NCI-H345 (cell line): ENCODE measurements around the gene TNS3.

Experiments
- DNase-seq: peaks from one replicate; lab custom pipeline; 2025; lab: John Stamatoyannopoulos, UW

The TNS3 gene

GRCh38 chr7:47328392-47329319, 253.3 kb downstream of the TNS3 start:
- DNase-seq = no peak

GRCh38 chr7:47327698-47328391, 254.1 kb downstream of the TNS3 start:
- no peak for DNase-seq

GRCh38 chr7:47327346-47327697, 254.6 kb downstream of the TNS3 start:
- DNase-seq = no peak

- DNase-seq = no peak
Measured at GRCh38 chr7:47326808-47327207, 255.1 kb downstream of the TNS3 start.

GRCh38 chr7:47326220-47326619, 255.7 kb downstream of the TNS3 start:
- DNase-seq = no peak

GRCh38 chr7:47325337-47325736, 256.6 kb downstream of the TNS3 start:
- no peak for DNase-seq

- no peak for DNase-seq
Measured at GRCh38 chr7:47323904-47324303, 258.0 kb downstream of the TNS3 start.

- no peak for DNase-seq
Measured at GRCh38 chr7:47322731-47323130, 259.2 kb downstream of the TNS3 start.

- DNase-seq = no peak
Measured at GRCh38 chr7:47320296-47320695, 261.6 kb downstream of the TNS3 start.

GRCh38 chr7:47318395-47319182, 263.3 kb downstream of the TNS3 start:
- no peak for DNase-seq

- no peak for DNase-seq
Measured at GRCh38 chr7:47317487-47317886, 264.4 kb downstream of the TNS3 start.

GRCh38 chr7:47314728-47315607, 266.9 kb downstream of the TNS3 start:
- DNase-seq = no peak

- no peak for DNase-seq
Measured at GRCh38 chr7:47314248-47314647, 267.7 kb downstream of the TNS3 start.

GRCh38 chr7:47313564-47313963, 268.3 kb downstream of the TNS3 start:
- DNase-seq = no peak

GRCh38 chr7:47311891-47312290, 270.0 kb downstream of the TNS3 start:
- DNase-seq = no peak

GRCh38 chr7:47310020-47310419, 271.9 kb downstream of the TNS3 start:
- DNase-seq = no peak

- no peak for DNase-seq
Measured at GRCh38 chr7:47308808-47309207, 273.1 kb downstream of the TNS3 start.

- DNase-seq = no peak
Measured at GRCh38 chr7:47307311-47307710, 274.6 kb downstream of the TNS3 start.

GRCh38 chr7:47304727-47305719, 276.9 kb downstream of the TNS3 start:
- no peak for DNase-seq

- no peak for DNase-seq
Measured at GRCh38 chr7:47303695-47304453, 278.0 kb downstream of the TNS3 start.
